Hepatocyte (in vitro differentiated cells): ENCODE data around the gene GALNT4. TPM values are rescaled to one million over a fixed set of nuclear protein-coding genes. Genes with fewer than 3 reads are reported as not detected.

Experiments used
- DNase-seq: peaks from one replicate; pipeline ENCODE4 v3.0.0-alpha.2; 2016; ENCODE audit warnings: low spot score
- H2AFZ ChIP-seq: fragments of 200-600 bp; sonication (generic); 2 replicates; pipeline ENCODE4 v1.6.0; 2016; ENCODE audit warnings: antibody characterized with exemption, mild to moderate bottlenecking
- H3K27ac ChIP-seq: fragments of 200-600 bp; sonication (generic); 2 replicates; pipeline ENCODE4 v1.5.1; 2016; ENCODE audit warnings: mild to moderate bottlenecking
- H3K27me3 ChIP-seq: fragments of 200-600 bp; sonication (generic); 2 replicates; pipeline ENCODE4 v1.6.1; 2016
- H3K36me3 ChIP-seq: fragments of 200-600 bp; sonication (generic); replicated peaks from 2 replicates; pipeline ENCODE4 v1.5.1; 2016; ENCODE audit warnings: low read depth; ENCODE audit not compliant: insufficient read depth
- H3K4me1 ChIP-seq: fragments of 200-600 bp; sonication (generic); 2 replicates; pipeline ENCODE4 v1.5.1; 2016; ENCODE audit warnings: mild to moderate bottlenecking, moderate library complexity; ENCODE audit not compliant: insufficient read depth
- H3K4me2 ChIP-seq: fragments of 200-600 bp; sonication (generic); 2 replicates; pipeline ENCODE4 v1.6.0; 2016
- H3K4me3 ChIP-seq: fragments of 200-600 bp; sonication (generic); 2 replicates; pipeline ENCODE4 v1.5.1; 2016; ENCODE audit warnings: mild to moderate bottlenecking
- H3K79me2 ChIP-seq: fragments of 200-600 bp; sonication (generic); 2 replicates; pipeline ENCODE4 v1.6.0; 2017; ENCODE audit warnings: mild to moderate bottlenecking
- H3K9me2 ChIP-seq: fragments of 200-600 bp; sonication (generic); replicated peaks from 2 replicates; pipeline ENCODE4 v1.6.0; 2017; ENCODE audit warnings: mild to moderate bottlenecking; ENCODE audit not compliant: insufficient read depth
- H3K9me3 ChIP-seq: fragments of 200-600 bp; sonication (generic); 2 replicates; pipeline ENCODE4 v1.5.1; 2016; ENCODE audit warnings: low read depth, mild to moderate bottlenecking
- H4K20me1 ChIP-seq: fragments of 200-600 bp; sonication (generic); 2 replicates; pipeline ENCODE4 v1.6.0; 2016; ENCODE audit warnings: mild to moderate bottlenecking; ENCODE audit not compliant: insufficient read depth, poor library complexity, severe bottlenecking
- EZH2 ChIP-seq: fragments of 200-600 bp; sonication (generic); IDR thresholded peaks from 2 replicates; pipeline ENCODE4 v1.6.1; 2016; ENCODE audit warnings: antibody characterized with exemption, mild to moderate bottlenecking, borderline replicate concordance
- EZH2phosphoT487 ChIP-seq: fragments of 200-600 bp; sonication (generic); IDR thresholded peaks from one replicate; pipeline ENCODE4 v1.6.1; 2018; ENCODE audit warnings: antibody characterized with exemption, mild to moderate bottlenecking, low read depth, moderate library complexity; ENCODE audit not compliant: unreplicated experiment, severe bottlenecking
- WGBS: methylation state at CpG from one replicate; pipeline ENCODE4 v1.1.6; 2016; ENCODE audit warnings: low lambda C conversion rate; ENCODE audit errors: missing lambda C conversion rate; 5-methylcytosine and 5-hydroxymethylcytosine counted together
- polyA plus RNA-seq: library from polyadenylated mRNA; unstranded; fragments of >200 nt; fragmentation: Nextera tagmentation; extraction: Ambion mirVana; gene quantifications from 2 replicates; pipeline ENCODE4 v1.2.1, GENCODE V29; 2016
- total RNA-seq: library from RNA; depleted of rRNA; stranded (reverse); fragments of >200 nt; gene quantifications from 2 replicates; pipeline ENCODE4 v1.2.3, GENCODE V29; 2014
- TF ChIP-seq, protein P1 (sequence below): fragments of 200-600 bp; sonication (generic); IDR thresholded peaks from 2 replicates; pipeline ENCODE4 v1.5.1; 2016; ENCODE audit warnings: antibody characterized with exemption, mild to moderate bottlenecking; ENCODE audit not compliant: poor library complexity

GALNT4 gene
- total and polyA plus RNA-seq, 2 experiments from 2014 or later: 4.6 to 19.2 TPM

DNA sequence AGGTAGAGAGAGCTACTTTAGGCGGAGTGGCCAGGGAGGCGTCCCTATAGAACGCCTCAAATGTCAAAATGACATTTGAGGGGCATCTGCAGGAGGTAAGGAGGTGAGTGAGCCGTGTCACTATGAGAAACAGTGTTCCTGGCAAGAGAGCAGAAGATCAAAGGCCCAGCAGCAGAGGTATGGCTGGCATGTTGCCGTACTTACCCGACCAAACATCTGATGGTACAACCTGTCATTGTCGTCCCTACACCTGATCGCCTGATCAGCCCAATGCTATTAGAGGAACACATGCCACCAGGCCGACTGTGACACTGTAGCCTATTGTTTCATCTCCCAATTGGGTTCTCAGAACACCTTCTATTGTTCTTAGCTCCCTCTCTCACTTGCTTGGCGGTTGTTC is 35.2 kb upstream of the GALNT4 start:
- Histone ChIP-seq H3K4me3 (no peak overlapping the region), H3K4me1 (no peaks in the 10 kb centered on the region)
- 89% methylated on average over 10 of the region's 10 CpGs for WGBS

DNA sequence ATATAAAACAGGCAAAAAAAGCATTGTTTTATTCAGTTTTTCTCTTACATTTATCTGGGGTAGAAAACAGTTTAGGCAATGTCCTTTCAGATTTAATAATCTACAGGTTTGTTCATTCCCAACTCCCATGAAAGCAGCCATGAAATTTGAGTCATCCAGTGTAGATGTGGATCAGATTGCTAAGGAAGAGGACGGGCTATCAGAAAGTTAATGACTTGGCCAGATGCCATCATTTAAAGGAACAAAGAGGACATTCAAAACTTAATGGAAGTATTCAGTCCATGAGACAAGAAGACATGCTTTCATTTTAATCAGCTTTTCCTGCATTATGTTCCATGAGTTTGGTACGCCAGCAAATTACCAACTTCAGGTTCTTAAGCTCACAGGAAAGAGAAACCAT is 32.4 kb upstream of the GALNT4 start:
- Histone ChIP-seq H3K9me3 (no peaks in the 10 kb centered on the region), H4K20me1 (no peaks in the 10 kb centered on the region), H3K4me2 (no peak overlapping the region), H2AFZ (no peak overlapping the region), H3K27me3 (no peaks in the 10 kb centered on the region), H3K4me3 (no peak overlapping the region), H3K36me3 (no peaks in the 10 kb centered on the region), H3K9me2 (no peaks in the 10 kb centered on the region), H3K79me2 (no peaks in the 10 kb centered on the region), H3K27ac (no peak overlapping the region), H3K4me1 (no peaks in the 10 kb centered on the region)
- 75% methylated on average over 2 of the region's 2 CpGs for WGBS
- TF ChIP-seq, protein P1, sequence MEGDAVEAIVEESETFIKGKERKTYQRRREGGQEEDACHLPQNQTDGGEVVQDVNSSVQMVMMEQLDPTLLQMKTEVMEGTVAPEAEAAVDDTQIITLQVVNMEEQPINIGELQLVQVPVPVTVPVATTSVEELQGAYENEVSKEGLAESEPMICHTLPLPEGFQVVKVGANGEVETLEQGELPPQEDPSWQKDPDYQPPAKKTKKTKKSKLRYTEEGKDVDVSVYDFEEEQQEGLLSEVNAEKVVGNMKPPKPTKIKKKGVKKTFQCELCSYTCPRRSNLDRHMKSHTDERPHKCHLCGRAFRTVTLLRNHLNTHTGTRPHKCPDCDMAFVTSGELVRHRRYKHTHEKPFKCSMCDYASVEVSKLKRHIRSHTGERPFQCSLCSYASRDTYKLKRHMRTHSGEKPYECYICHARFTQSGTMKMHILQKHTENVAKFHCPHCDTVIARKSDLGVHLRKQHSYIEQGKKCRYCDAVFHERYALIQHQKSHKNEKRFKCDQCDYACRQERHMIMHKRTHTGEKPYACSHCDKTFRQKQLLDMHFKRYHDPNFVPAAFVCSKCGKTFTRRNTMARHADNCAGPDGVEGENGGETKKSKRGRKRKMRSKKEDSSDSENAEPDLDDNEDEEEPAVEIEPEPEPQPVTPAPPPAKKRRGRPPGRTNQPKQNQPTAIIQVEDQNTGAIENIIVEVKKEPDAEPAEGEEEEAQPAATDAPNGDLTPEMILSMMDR: no peak
- TF ChIP-seq EZH2: no peak
- TF ChIP-seq EZH2phosphoT487: no peak
- no peak for DNase-seq

More for the DNA sequence above, 35.2 kb upstream of the GALNT4 start:
- Histone ChIP-seq H3K4me2 (no peak overlapping the region), H3K36me3 (no peaks in the 10 kb centered on the region), H3K9me3 (no peaks in the 10 kb centered on the region), H3K27ac (no peak overlapping the region), H3K79me2 (no peaks in the 10 kb centered on the region), H3K9me2 (no peaks in the 10 kb centered on the region), H4K20me1 (no peaks in the 10 kb centered on the region), H2AFZ (no peak overlapping the region), H3K27me3 (no peaks in the 10 kb centered on the region)
- no peak for TF ChIP-seq EZH2phosphoT487
- TF ChIP-seq EZH2: no peak
- TF ChIP-seq, protein P1: no peak
- no peak for DNase-seq

DNA sequence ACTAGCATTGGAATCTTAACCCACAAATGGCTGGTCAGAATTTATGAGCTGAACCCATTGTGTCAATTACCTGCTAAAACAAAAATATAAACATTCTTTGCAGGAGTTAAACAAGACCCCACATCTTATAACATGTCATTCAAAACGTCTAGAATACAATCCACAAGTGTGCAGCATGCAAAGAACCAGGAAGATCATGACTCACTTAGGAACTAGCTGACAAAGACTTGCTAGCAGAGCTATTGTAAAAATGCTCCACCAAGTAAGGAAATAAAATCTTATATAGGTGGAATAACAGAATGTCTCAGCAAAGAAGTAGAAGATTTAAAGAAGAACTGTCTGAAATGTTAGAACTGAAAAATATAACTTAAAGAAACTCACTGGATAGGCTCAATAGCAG is 27.8 kb upstream of the GALNT4 start:
- no peak overlapping the region for H3K4me2 ChIP-seq
- no peak overlapping the region for H3K4me3 ChIP-seq
- H3K79me2 ChIP-seq: no peaks in the 10 kb centered on the region
- WGBS: 40% methylated on average over 1 of the region's 1 CpG
- H4K20me1 ChIP-seq: no peaks in the 10 kb centered on the region
- no peak overlapping the region for H2AFZ ChIP-seq
- no peak overlapping the region for H3K27ac ChIP-seq
- TF ChIP-seq EZH2phosphoT487: no peak
- TF ChIP-seq, protein P1: no peak
- no peak for TF ChIP-seq EZH2
- H3K9me2 ChIP-seq: no peaks in the 10 kb centered on the region
- no peaks in the 10 kb centered on the region for H3K4me1 ChIP-seq
- H3K36me3 ChIP-seq: no peaks in the 10 kb centered on the region
- no peaks in the 10 kb centered on the region for H3K9me3 ChIP-seq
- H3K27me3 ChIP-seq: no peaks in the 10 kb centered on the region
- DNase-seq: no peak

DNA sequence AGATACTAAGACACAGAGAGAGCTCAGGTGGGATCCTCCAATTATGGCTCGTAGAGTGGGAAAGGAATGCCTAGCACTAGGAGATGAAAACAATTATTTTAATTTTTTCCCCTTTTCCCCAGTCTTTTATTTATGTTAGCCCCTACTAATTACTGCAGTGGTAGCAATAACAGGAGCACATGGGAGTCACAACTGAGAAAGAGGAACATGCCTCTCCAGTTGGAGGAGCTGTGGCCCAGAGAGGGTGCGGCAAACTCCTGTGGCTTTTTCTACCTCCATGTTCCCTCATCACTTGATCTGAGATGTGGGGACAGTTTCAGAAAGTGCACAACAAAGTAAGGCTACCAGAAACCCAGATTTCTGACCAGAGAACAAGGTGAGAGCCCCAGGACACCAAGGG is 27.2 kb upstream of the GALNT4 start:
- Histone ChIP-seq H3K4me2 (no peak overlapping the region), H3K9me3 (no peaks in the 10 kb centered on the region), H3K9me2 (no peaks in the 10 kb centered on the region), H3K4me1 (no peaks in the 10 kb centered on the region), H3K27ac (no peak overlapping the region), H3K4me3 (no peak overlapping the region), H3K79me2 (no peaks in the 10 kb centered on the region), H3K36me3 (no peaks in the 10 kb centered on the region), H4K20me1 (no peaks in the 10 kb centered on the region), H2AFZ (no peak overlapping the region), H3K27me3 (no peaks in the 10 kb centered on the region)
- TF ChIP-seq, protein P1: no peak
- TF ChIP-seq EZH2 (no peak), EZH2phosphoT487 (no peak)
- no peak for DNase-seq
- 95% methylated on average over 2 of the region's 2 CpGs for WGBS
